Cardiac fibroblast (primary cell): ENCODE results near the gene MICOS13.

ENCODE experiments used
- DNase-seq, 2 donors: peaks; one replicate each; pipeline versions ENCODE4 v3.0.0 to v3.0.0-alpha.2; 2010; ENCODE audit warnings: low read depth in 2 of 2
- H3K4me3 ChIP-seq, 2 donors: replicated peaks in 1 of 2; 1 replicate in 1 of 2; 2 replicates in 1 of 2; pipeline ENCODE4 v1.5.1; 2011; ENCODE audit warnings: low read depth in 2 of 2, low read length in 2 of 2, mild to moderate bottlenecking in 2 of 2, moderate library complexity in 1 of 2
- CTCF ChIP-seq: IDR thresholded peaks from one replicate; pipeline ENCODE4 v1.5.1; 2011; ENCODE audit warnings: low read depth, mild to moderate bottlenecking, low read length, inconsistent platforms

Gene MICOS13

GRCh38 chr19:5641171-5641570, 39.1 kb downstream of the MICOS13 start:
- TF ChIP-seq CTCF: no peak
- H3K4me3 ChIP-seq: no peak overlapping the region
- DNase-seq: no peak

- TF ChIP-seq CTCF: no peak
- H3K4me3 ChIP-seq: no peak overlapping the region
- no peak for DNase-seq
Measured at GRCh38 chr19:5637971-5638370, 42.3 kb downstream of the MICOS13 start.

GRCh38 chr19:5635427-5635826, 44.9 kb downstream of the MICOS13 start:
- no peak for DNase-seq
- H3K4me3 ChIP-seq: no peak overlapping the region
- no peak for TF ChIP-seq CTCF

- no peak for TF ChIP-seq CTCF
- no peak for DNase-seq
Measured at GRCh38 chr19:5632657-5633056, 47.7 kb downstream of the MICOS13 start.

GRCh38 chr19:5632241-5632612, 48.1 kb downstream of the MICOS13 start:
- H3K4me3 ChIP-seq: no peak overlapping the region
- no peak for TF ChIP-seq CTCF
- DNase-seq: no peak

More at GRCh38 chr19:5632657-5633056, 47.7 kb downstream of the MICOS13 start:
- no peak overlapping the region for H3K4me3 ChIP-seq

- DNase-seq: peak; percentile 18 to 41
- no peak for TF ChIP-seq CTCF
- no peak overlapping the region for H3K4me3 ChIP-seq
Measured at GRCh38 chr19:5631567-5632240, 48.6 kb downstream of the MICOS13 start.
